OCI-LY1 (cell line): ENCODE results near the gene AEBP1.

Source experiments
- H2AFZ ChIP-seq: fragments of 200-600 bp; sonication (generic), shearing (Covaris generic); 2 replicates; pipeline ENCODE4 v1.6.0; 2014; ENCODE audit warnings: antibody characterized with exemption, mild to moderate bottlenecking, low read length
- H3F3A ChIP-seq: fragments of 200-600 bp; sonication (generic), shearing (Covaris generic); 2 replicates; pipeline ENCODE4 v1.6.0; 2014; ENCODE audit warnings: mild to moderate bottlenecking, antibody characterized with exemption, low read length, moderate library complexity; ENCODE audit not compliant: insufficient read depth
- H3K27ac ChIP-seq: fragments of 200-600 bp; sonication (generic); 2 replicates; pipeline ENCODE4 v1.5.1; 2014; ENCODE audit warnings: low read length, mixed run types, mild to moderate bottlenecking, low read depth; ENCODE audit not compliant: poor library complexity, severe bottlenecking
- H3K27me3 ChIP-seq: fragments of 200-600 bp; sonication (generic); 2 replicates; pipeline ENCODE4 v1.6.0; 2014; ENCODE audit warnings: antibody characterized with exemption, mild to moderate bottlenecking, low read length, moderate library complexity; ENCODE audit not compliant: insufficient read depth
- H3K36me3 ChIP-seq: fragments of 200-600 bp; sonication (generic); 2 replicates; pipeline ENCODE4 v1.6.1; 2014; ENCODE audit warnings: mild to moderate bottlenecking, antibody characterized with exemption, low read length, moderate library complexity, mixed read lengths; ENCODE audit not compliant: insufficient read depth
- H3K4me1 ChIP-seq: fragments of 200-600 bp; sonication (generic); 2 replicates; pipeline ENCODE4 v1.5.1; 2014; ENCODE audit warnings: mild to moderate bottlenecking, low read length, moderate library complexity; ENCODE audit not compliant: insufficient read depth, severe bottlenecking
- H3K4me2 ChIP-seq: fragments of 200-600 bp; sonication (generic), shearing (Covaris generic); 2 replicates; pipeline ENCODE4 v1.6.1; 2014; ENCODE audit warnings: low read length
- H3K4me3 ChIP-seq: fragments of 200-600 bp; sonication (generic); 2 replicates; pipeline ENCODE4 v1.5.1; 2014; ENCODE audit warnings: low read length, low read depth, mild to moderate bottlenecking, mixed read lengths; ENCODE audit not compliant: poor library complexity, severe bottlenecking
- H3K79me2 ChIP-seq: fragments of 200-600 bp; shearing (Covaris generic); 2 replicates; pipeline ENCODE4 v1.6.1; 2016; ENCODE audit warnings: mixed run types, low read length, mixed read lengths; ENCODE audit not compliant: insufficient read depth
- H3K9ac ChIP-seq: fragments of 200-600 bp; sonication (generic), shearing (Covaris generic); 2 replicates; pipeline ENCODE4 v1.6.1; 2014; ENCODE audit warnings: mild to moderate bottlenecking, low read length, mixed read lengths
- H3K9me2 ChIP-seq: fragments of 200-600 bp; sonication (generic), shearing (Covaris generic); 2 replicates; pipeline ENCODE4 v1.6.1; 2014; ENCODE audit warnings: low read depth, mild to moderate bottlenecking, low read length, mixed read lengths
- H3K9me3 ChIP-seq: fragments of 200-600 bp; shearing (Covaris generic); 2 replicates; pipeline ENCODE4 v1.6.1; 2014; ENCODE audit warnings: low read length, mixed read lengths
- H4K20me1 ChIP-seq: fragments of 200-600 bp; sonication (generic), shearing (Covaris generic); 2 replicates; pipeline ENCODE4 v1.6.0; 2016; ENCODE audit warnings: mild to moderate bottlenecking, low read length; ENCODE audit not compliant: insufficient read depth
- EZH2 ChIP-seq: fragments of 200-600 bp; sonication (generic), shearing (Covaris generic); IDR thresholded peaks from 2 replicates; pipeline ENCODE4 v1.8.0; 2017; ENCODE audit warnings: borderline replicate concordance, mixed run types, mild to moderate bottlenecking, antibody characterized with exemption, low read length, moderate library complexity, mixed read lengths
- TF ChIP-seq, protein P1 (sequence below): fragments of 200-600 bp; sonication (generic), shearing (Covaris generic); IDR thresholded peaks from 2 replicates; pipeline ENCODE4 v1.5.1; 2017; ENCODE audit warnings: mild to moderate bottlenecking, antibody characterized with exemption, low read length, moderate library complexity, mixed read lengths

Gene AEBP1

DNA sequence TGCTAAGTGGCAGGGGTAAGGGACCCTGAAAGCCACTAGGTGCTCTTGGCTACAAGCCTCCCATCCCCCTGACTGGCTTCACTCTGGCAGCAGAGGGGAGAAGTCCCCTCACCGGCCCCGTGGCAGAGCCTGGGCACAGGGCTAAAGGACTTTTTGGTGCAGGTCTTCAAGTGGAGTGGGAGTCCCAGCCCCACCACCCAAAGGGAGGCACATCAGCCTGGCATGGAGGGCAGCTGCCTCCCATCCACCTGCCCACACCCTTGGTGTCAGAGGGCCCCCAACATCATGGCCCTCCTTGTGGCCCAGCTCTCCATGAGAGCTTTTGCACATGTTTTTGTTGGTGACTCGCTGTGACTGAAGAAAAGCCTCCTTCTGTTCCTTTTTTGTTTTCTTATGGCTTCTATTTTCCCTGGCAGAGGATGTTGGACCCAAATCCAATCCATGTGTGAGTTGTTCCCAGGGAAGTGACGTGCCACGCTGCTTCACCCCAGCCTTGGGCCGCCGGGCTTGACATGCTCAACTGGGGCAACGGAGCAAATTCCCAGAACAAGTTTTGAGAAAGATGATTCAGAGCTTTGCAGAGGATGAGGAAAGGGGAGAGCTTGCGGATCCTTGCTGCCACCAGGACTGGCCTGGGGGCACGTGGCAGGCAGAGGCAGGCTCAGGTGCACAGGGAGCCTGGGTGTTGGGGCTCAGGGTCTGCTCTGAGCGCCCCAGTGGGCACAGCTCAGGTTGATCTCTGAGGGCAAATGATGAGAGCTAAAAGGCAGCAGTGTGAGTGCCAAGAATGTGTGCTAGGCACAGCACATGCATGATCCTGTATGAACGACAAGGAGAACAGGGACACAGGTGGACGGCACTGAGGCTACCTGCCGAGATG lies 1.9 kb upstream of the AEBP1 start:
- Histone ChIP-seq H3K9me3 (no peaks in the 10 kb centered on the region), H4K20me1 (no peaks in the 10 kb centered on the region), H3K27ac (peak overlapping the region; percentile 96), H3K27me3 (peaks cover 10% of the 10 kb centered on the region), H2AFZ (no peak overlapping the region), H3K79me2 (no peaks in the 10 kb centered on the region), H3F3A (peaks cover 7% of the 10 kb centered on the region; the same call in 1 of the 2 replicates), H3K4me3 (no peak overlapping the region), H3K4me2 (peak overlapping the region; percentile 34; the same call in 1 of the 2 replicates), H3K4me1 (peaks cover 65% of the 10 kb centered on the region), H3K9me2 (no peaks in the 10 kb centered on the region), H3K9ac (no peak overlapping the region), H3K36me3 (no peaks in the 10 kb centered on the region)
- TF ChIP-seq EZH2, result no peak
- TF ChIP-seq, protein P1, sequence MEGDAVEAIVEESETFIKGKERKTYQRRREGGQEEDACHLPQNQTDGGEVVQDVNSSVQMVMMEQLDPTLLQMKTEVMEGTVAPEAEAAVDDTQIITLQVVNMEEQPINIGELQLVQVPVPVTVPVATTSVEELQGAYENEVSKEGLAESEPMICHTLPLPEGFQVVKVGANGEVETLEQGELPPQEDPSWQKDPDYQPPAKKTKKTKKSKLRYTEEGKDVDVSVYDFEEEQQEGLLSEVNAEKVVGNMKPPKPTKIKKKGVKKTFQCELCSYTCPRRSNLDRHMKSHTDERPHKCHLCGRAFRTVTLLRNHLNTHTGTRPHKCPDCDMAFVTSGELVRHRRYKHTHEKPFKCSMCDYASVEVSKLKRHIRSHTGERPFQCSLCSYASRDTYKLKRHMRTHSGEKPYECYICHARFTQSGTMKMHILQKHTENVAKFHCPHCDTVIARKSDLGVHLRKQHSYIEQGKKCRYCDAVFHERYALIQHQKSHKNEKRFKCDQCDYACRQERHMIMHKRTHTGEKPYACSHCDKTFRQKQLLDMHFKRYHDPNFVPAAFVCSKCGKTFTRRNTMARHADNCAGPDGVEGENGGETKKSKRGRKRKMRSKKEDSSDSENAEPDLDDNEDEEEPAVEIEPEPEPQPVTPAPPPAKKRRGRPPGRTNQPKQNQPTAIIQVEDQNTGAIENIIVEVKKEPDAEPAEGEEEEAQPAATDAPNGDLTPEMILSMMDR, result no peak

DNA sequence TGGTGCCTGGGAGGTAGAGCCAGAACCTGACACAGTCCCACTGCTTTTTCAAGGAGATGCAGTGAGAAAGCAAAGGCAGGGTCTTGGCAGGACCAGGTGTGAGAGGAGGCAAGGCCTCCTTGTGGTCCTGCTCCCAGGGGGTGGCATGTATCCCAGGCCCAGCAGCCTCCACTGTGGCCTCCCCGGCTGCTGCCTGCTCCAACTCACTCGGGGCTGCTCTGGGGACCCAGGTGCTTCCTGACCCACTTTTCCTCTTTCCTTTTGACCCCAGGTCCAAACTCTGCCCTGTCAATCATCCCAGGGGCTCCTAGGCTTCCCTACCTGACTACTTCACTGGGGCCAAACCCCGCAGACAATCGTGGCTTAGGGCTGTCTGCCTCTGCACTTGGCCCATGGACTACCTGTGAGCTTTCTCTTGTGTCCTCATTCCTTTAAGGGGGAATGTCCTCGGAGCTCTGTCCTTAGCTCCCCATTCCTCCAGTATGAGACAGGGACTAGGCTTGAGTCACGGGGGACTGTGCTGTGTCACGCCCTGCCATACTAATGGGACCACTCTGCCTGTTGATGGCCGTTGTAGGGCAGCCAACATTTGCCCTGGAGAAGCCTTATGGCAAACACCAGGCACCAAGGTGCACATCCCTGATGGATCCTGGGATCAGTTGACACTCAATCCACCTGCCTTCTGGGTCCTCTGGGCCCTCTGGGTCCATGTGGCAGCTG lies 1.1 kb upstream of the AEBP1 start:
- H3F3A ChIP-seq, result peaks cover 7% of the 10 kb centered on the region; the same call in 1 of the 2 replicates
- no peaks in the 10 kb centered on the region for H3K9me3 ChIP-seq
- TF ChIP-seq EZH2, result no peak
- TF ChIP-seq, protein P1, result no peak
- no peak overlapping the region for H3K4me2 ChIP-seq
- H3K27ac ChIP-seq, result peak overlapping the region; percentile 96
- H3K79me2 ChIP-seq, result no peaks in the 10 kb centered on the region
- no peaks in the 10 kb centered on the region for H4K20me1 ChIP-seq
- H3K36me3 ChIP-seq, result no peaks in the 10 kb centered on the region
- no peak overlapping the region for H3K9ac ChIP-seq
- H3K4me3 ChIP-seq, result no peak overlapping the region
- H2AFZ ChIP-seq, result no peak overlapping the region
- H3K4me1 ChIP-seq, result peaks cover 57% of the 10 kb centered on the region
- H3K27me3 ChIP-seq, result peaks cover 10% of the 10 kb centered on the region
- H3K9me2 ChIP-seq, result no peaks in the 10 kb centered on the region

DNA sequence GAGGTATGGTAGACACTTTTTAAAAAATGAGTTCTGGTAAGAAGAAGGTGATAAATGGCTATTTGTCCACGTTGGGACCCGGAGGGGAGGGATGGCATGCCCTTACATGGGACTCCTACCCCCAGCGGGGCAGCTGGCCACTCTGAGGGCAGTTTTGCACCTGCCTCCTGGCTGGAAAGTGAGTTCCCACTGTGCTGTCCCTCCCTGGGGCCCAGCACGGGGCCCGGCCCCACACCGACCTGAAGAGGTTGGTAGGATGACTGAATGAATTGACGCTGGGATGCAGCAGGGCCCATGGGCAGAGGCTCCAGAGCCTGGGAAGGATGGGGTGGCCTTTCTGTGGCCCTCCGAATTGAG lies 601 bp upstream of the AEBP1 start:
- Histone ChIP-seq H3K79me2 (no peaks in the 10 kb centered on the region), H3F3A (peaks cover 7% of the 10 kb centered on the region; the same call in 1 of the 2 replicates), H3K27ac (no peak overlapping the region), H3K4me3 (no peak overlapping the region), H3K9me3 (no peaks in the 10 kb centered on the region), H3K4me1 (peaks cover 52% of the 10 kb centered on the region), H3K36me3 (no peaks in the 10 kb centered on the region), H2AFZ (no peak overlapping the region), H4K20me1 (no peaks in the 10 kb centered on the region), H3K9me2 (no peaks in the 10 kb centered on the region), H3K4me2 (no peak overlapping the region), H3K9ac (no peak overlapping the region), H3K27me3 (peaks cover 10% of the 10 kb centered on the region)
- no peak for TF ChIP-seq EZH2
- TF ChIP-seq, protein P1, result no peak
